GM23338 (cell line): ENCODE results near the gene DHRS4.

Experiments used
- CREB1 ChIP-seq: fragments of 250-450 bp; sonication (Bioruptor Pico); IDR thresholded peaks from 2 replicates; pipeline ENCODE4 v1.5.0; 2020; ENCODE audit warnings: low read depth, mild to moderate bottlenecking, moderate library complexity
- CTCF ChIP-seq, 2 experiments: fragments of 200-600 bp in 1 of 2; sonication (generic) in 1 of 2; conservative IDR thresholded peaks; 2 replicates each; pipeline versions ENCODE4 v1.5.1 to v1.6.1; 2016 to 2017; ENCODE audit warnings: antibody characterized with exemption in 2 of 2, low read depth in 2 of 2, mild to moderate bottlenecking in 2 of 2, moderate library complexity in 1 of 2
- EZH2 ChIP-seq: fragments of 200-600 bp; sonication (generic); IDR thresholded peaks from one replicate; pipeline ENCODE4 v1.8.0; 2017; ENCODE audit warnings: antibody characterized with exemption, mild to moderate bottlenecking, low read depth; ENCODE audit not compliant: unreplicated experiment
- EZH2phosphoT487 ChIP-seq: fragments of 200-600 bp; sonication (generic); IDR thresholded peaks from one replicate; pipeline ENCODE4 v1.8.1; 2018; ENCODE audit warnings: antibody characterized with exemption; ENCODE audit not compliant: unreplicated experiment
- JUNB ChIP-seq: IDR thresholded peaks from one replicate; pipeline ENCODE4 v1.6.1; 2016; ENCODE audit warnings: antibody characterized with exemption; ENCODE audit not compliant: unreplicated experiment
- NANOG ChIP-seq: IDR thresholded peaks from 2 replicates; pipeline ENCODE4 v1.6.1; 2016; ENCODE audit warnings: antibody characterized with exemption, borderline replicate concordance
- POLR2AphosphoS5 ChIP-seq: IDR thresholded peaks from 2 replicates; pipeline ENCODE4 v1.6.1; 2016; ENCODE audit warnings: antibody characterized with exemption, low read depth
- REST ChIP-seq: IDR thresholded peaks from one replicate; pipeline ENCODE4 v1.6.1; 2018; ENCODE audit warnings: antibody characterized with exemption; ENCODE audit not compliant: unreplicated experiment
- ZNF114 ChIP-seq: fragments of 250-450 bp; sonication (Bioruptor Pico); IDR thresholded peaks from 2 replicates; pipeline ENCODE4 v1.5.0; 2020; ENCODE audit warnings: mild to moderate bottlenecking, moderate library complexity
- ZNF331 ChIP-seq: fragments of 250-450 bp; sonication (Bioruptor Pico); IDR thresholded peaks from 2 replicates; pipeline ENCODE4 v1.5.0; 2020; ENCODE audit warnings: low read depth, mild to moderate bottlenecking, moderate library complexity

- TF ChIP-seq CTCF (conservative IDR thresholded peaks at IDR 0.05; ENCODE audit: low read depth in 2 of 2) (peak; percentile 87), ZNF331 (CRISPR knock-in tag) (no peak), EZH2 (no peak), JUNB (no peak), NANOG (no peak), EZH2phosphoT487 (no peak), ZNF114 (CRISPR knock-in tag) (no peak), REST (no peak), CREB1 (CRISPR knock-in tag) (no peak), POLR2AphosphoS5 (peak; percentile 78)
Observed at GRCh38 chr14:23953464-23954278, at the start of gene DHRS4.
